ENCODE data around the gene APP.

DNA sequence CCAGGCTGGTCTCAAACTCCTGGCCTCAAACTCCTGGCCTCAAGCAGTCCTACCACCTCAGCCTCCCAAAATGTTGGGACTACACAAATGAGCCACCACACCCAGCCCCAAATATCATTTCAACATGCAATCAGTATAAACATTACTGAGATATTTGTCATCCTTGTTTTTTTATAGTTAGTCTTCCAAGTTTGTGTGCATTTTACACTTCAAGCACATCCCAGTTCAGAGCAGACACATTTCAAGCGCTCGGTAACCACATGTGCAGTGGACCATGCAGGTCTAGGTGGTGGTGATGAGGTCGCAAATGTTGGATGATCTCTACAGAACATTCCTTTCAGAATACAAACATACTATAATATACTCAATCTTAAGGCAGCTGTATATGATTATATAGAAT lies 23.8 kb upstream of the APP start:
- TF ChIP-seq, protein P1, sequence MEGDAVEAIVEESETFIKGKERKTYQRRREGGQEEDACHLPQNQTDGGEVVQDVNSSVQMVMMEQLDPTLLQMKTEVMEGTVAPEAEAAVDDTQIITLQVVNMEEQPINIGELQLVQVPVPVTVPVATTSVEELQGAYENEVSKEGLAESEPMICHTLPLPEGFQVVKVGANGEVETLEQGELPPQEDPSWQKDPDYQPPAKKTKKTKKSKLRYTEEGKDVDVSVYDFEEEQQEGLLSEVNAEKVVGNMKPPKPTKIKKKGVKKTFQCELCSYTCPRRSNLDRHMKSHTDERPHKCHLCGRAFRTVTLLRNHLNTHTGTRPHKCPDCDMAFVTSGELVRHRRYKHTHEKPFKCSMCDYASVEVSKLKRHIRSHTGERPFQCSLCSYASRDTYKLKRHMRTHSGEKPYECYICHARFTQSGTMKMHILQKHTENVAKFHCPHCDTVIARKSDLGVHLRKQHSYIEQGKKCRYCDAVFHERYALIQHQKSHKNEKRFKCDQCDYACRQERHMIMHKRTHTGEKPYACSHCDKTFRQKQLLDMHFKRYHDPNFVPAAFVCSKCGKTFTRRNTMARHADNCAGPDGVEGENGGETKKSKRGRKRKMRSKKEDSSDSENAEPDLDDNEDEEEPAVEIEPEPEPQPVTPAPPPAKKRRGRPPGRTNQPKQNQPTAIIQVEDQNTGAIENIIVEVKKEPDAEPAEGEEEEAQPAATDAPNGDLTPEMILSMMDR (IDR thresholded peaks at IDR 0.05): no peak
- TF ChIP-seq POLR2A (IDR thresholded peaks at IDR 0.05) (no peak), POLR2AphosphoS5 (IDR thresholded peaks at IDR 0.05) (no peak), EP300 (IDR thresholded peaks at IDR 0.05) (no peak)
